Measurements from ENCODE around the gene SH3PXD2A. TPM values are rescaled to one million over a fixed set of nuclear protein-coding genes. Genes with fewer than 3 reads are reported as not detected.

SH3PXD2A gene
- total and polyA plus RNA-seq, 9 of the 15 experiments (the other 6 are each of a cell fraction or from before 2014, with no cell fraction given) = 0.41 to 9.3 (median 2.5) TPM

DNA sequence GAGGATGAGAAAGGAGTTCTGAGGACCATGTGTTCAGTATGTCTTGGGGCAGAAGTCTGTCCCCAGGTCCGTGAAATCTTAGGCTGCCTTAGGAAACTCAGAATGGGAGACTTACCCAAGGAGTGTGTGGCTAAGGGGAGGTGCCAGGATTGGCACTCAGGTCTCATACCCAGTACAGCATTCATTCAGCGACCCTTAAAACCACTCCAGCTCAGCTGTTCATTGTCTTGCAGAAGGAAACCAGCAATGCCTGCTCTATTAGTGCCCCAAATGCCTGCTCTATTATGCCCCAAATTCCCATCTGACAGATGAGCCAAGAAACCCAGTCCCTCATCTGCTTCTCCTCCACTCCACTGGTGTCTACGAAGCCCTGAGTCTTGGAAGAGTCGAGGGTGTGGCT is 214.1 kb downstream of the SH3PXD2A start:
- Histone ChIP-seq H3K4me3 (no peak overlapping the region), H3K27ac (ENCODE audit: extremely low read depth, low read depth, low read length) (no peak overlapping the region), H2AFZ (ENCODE audit: low read depth, low read length) (no peak overlapping the region), H3K36me3 (ENCODE audit: control insufficient read depth, insufficient read depth, low read length) (no peaks in the 10 kb centered on the region), H3K79me2 (ENCODE audit: control insufficient read depth, insufficient read depth, low read length) (no peaks in the 10 kb centered on the region; the same call in 2 of the 3 replicates), H3K9ac (ENCODE audit: insufficient read depth in 1 of 2, low read depth in 2 of 2, low read length in 2 of 2) (no peak overlapping the region), H3K4me2 (ENCODE audit: insufficient read depth, low read length) (no peak overlapping the region), H3K9me3 (replicated peaks; ENCODE audit: control insufficient read depth, insufficient read depth, low read depth, low read length) (no peaks in the 10 kb centered on the region), H3K4me1 (replicated peaks in 1 of 2; ENCODE audit: control insufficient read depth in 2 of 2, insufficient read depth in 2 of 2, low read length in 2 of 2) (peaks cover 0 to 18% of the 10 kb centered on the region in 2 experiments; a peak in 3 of 5 replicates), H4K20me1 (replicated peaks; ENCODE audit: control insufficient read depth, insufficient read depth, low read length) (no peaks in the 10 kb centered on the region), H3K27me3 (ENCODE audit: control insufficient read depth in 2 of 2, insufficient read depth in 2 of 2, low read length in 2 of 2) (no peaks in the 10 kb centered on the region), H3K9me1 (ENCODE audit: control insufficient read depth, insufficient read depth, low read length) (no peaks in the 10 kb centered on the region)
- DNase-seq (ENCODE audit: extremely low read depth in 1 of 4, low spot score in 3 of 4) (no peak), FAIRE-seq (no peak), ATAC-seq (no peak)
- BruUV-seq (replicated peaks) = no TSS peak
- in situ Hi-C loops (cut with MboI) = no loop called here
- ChIA-PET CTCF (ENCODE audit: low intra/inter-chr PET ratio) (no interaction called here), POLR2A (no interaction called here)
- TF ChIP-seq ZNF140 (CRISPR knock-in tag; IDR thresholded peaks at IDR 0.05) (no peak), RFX1 (IDR thresholded peaks at IDR 0.05) (no peak), HDAC6 (IDR thresholded peaks at IDR 0.05; ENCODE audit: low read depth, low read length) (no peak)
- 33% methylated on average over 3 of the region's 4 CpGs for WGBS (ENCODE audit: insufficient coverage, low coverage, missing lambda C conversion rate)
- intact Hi-C loops (cut with micrococcal nuclease) = no loop called here

DNA sequence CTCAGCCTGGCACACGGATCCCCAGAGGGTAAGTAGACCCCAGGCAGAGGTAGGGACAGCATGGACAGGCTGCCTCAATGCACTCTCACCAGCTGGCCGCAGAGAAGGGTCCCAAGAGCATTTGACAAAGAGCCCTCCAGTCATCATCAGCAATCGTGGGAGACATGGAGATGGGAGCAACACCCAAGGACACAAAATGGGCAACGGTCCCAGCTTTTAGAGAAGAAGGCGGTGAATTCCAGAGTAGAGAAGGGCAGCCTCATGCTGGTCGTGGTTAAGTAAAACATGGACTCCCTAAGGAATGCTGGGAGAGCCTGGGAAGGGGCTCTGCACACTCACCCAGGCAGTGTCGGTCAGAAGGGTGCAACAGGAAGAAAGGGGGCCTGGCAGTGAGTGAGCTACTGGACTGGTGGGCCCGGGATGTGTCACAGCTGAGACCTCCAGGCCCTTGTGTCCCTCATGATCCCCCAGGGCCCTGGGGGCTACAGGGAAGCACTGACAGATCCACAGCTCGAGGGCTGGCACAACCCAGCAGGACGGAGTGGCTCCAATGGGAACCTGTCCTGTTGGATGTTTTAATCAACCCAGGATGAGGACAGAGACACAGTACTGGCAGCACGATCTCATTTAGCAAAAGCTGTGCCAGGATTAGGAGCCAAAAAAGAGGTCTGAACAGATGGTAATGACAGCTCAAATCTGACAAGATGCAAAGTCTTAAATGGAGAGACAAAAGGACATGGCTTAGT is 214.8 kb downstream of the SH3PXD2A start:
- Histone ChIP-seq H3K4me1 (replicated peaks in 1 of 2; ENCODE audit: control insufficient read depth in 2 of 2, insufficient read depth in 2 of 2, low read length in 2 of 2) (peaks cover 0 to 18% of the 10 kb centered on the region in 2 experiments; a peak in 3 of 5 replicates), H3K36me3 (ENCODE audit: control insufficient read depth, insufficient read depth, low read length) (no peaks in the 10 kb centered on the region), H3K79me2 (ENCODE audit: control insufficient read depth, insufficient read depth, low read length) (no peaks in the 10 kb centered on the region; the same call in 2 of the 3 replicates), H3K27me3 (ENCODE audit: control insufficient read depth in 2 of 2, insufficient read depth in 2 of 2, low read length in 2 of 2) (no peaks in the 10 kb centered on the region), H4K20me1 (replicated peaks; ENCODE audit: control insufficient read depth, insufficient read depth, low read length) (no peaks in the 10 kb centered on the region), H3K9me3 (replicated peaks; ENCODE audit: control insufficient read depth, insufficient read depth, low read depth, low read length) (no peaks in the 10 kb centered on the region), H3K4me3 (no peak overlapping the region), H3K4me2 (ENCODE audit: insufficient read depth, low read length) (no peak overlapping the region), H3K9ac (ENCODE audit: insufficient read depth in 1 of 2, low read depth in 2 of 2, low read length in 2 of 2) (no peak overlapping the region), H2AFZ (ENCODE audit: low read depth, low read length) (no peak overlapping the region), H3K9me1 (ENCODE audit: control insufficient read depth, insufficient read depth, low read length) (no peaks in the 10 kb centered on the region), H3K27ac (ENCODE audit: extremely low read depth, low read depth, low read length) (no peak overlapping the region)
- intact Hi-C loops (cut with micrococcal nuclease) = no loop called here
- ChIA-PET POLR2A (no interaction called here), CTCF (ENCODE audit: low intra/inter-chr PET ratio) (no interaction called here)
- BruUV-seq (replicated peaks) = no TSS peak
- ATAC-seq = no peak
- 67% methylated on average over 9 of the region's 11 CpGs for WGBS (ENCODE audit: insufficient coverage, low coverage, missing lambda C conversion rate)
- DNase-seq (ENCODE audit: extremely low read depth in 1 of 4, low spot score in 3 of 4) = no peak
- no peak for FAIRE-seq
- in situ Hi-C loops (cut with MboI) = no loop called here
- TF ChIP-seq SMARCA4 (IDR thresholded peaks at IDR 0.05) (no peak), MAFK (IDR thresholded peaks at IDR 0.05; ENCODE audit: low read length) (no peak), RBM17 (IDR thresholded peaks at IDR 0.05; ENCODE audit: borderline replicate concordance, low read depth, low read length) (no peak), GTF2F1 (IDR thresholded peaks at IDR 0.05; ENCODE audit: low read depth, low read length) (no peak), HOXB6 (CRISPR knock-in tag; IDR thresholded peaks at IDR 0.05; ENCODE audit: borderline replicate concordance) (no peak)
- TF ChIP-seq, protein P1, sequence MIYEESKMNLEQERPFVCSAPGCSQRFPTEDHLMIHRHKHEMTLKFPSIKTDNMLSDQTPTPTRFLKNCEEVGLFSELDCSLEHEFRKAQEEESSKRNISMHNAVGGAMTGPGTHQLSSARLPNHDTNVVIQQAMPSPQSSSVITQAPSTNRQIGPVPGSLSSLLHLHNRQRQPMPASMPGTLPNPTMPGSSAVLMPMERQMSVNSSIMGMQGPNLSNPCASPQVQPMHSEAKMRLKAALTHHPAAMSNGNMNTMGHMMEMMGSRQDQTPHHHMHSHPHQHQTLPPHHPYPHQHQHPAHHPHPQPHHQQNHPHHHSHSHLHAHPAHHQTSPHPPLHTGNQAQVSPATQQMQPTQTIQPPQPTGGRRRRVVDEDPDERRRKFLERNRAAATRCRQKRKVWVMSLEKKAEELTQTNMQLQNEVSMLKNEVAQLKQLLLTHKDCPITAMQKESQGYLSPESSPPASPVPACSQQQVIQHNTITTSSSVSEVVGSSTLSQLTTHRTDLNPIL (CRISPR knock-in tag; IDR thresholded peaks at IDR 0.05) = no peak
- TF ChIP-seq, protein P2, sequence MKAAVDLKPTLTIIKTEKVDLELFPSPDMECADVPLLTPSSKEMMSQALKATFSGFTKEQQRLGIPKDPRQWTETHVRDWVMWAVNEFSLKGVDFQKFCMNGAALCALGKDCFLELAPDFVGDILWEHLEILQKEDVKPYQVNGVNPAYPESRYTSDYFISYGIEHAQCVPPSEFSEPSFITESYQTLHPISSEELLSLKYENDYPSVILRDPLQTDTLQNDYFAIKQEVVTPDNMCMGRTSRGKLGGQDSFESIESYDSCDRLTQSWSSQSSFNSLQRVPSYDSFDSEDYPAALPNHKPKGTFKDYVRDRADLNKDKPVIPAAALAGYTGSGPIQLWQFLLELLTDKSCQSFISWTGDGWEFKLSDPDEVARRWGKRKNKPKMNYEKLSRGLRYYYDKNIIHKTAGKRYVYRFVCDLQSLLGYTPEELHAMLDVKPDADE (conservative IDR thresholded peaks at IDR 0.05; ENCODE audit: control insufficient read depth, low read depth, low read length) = no peak

Data from K562 (cell line).